ENCODE measurements around the gene MRPS18A. TPM values are rescaled to one million over a fixed set of nuclear protein-coding genes. Genes with fewer than 3 reads are reported as not detected.

Gene MRPS18A
- total and polyA plus RNA-seq, 2 donors (not counting 1 experiment from before 2014, with no cell fraction given): 39.6 to 46.3 TPM

DNA sequence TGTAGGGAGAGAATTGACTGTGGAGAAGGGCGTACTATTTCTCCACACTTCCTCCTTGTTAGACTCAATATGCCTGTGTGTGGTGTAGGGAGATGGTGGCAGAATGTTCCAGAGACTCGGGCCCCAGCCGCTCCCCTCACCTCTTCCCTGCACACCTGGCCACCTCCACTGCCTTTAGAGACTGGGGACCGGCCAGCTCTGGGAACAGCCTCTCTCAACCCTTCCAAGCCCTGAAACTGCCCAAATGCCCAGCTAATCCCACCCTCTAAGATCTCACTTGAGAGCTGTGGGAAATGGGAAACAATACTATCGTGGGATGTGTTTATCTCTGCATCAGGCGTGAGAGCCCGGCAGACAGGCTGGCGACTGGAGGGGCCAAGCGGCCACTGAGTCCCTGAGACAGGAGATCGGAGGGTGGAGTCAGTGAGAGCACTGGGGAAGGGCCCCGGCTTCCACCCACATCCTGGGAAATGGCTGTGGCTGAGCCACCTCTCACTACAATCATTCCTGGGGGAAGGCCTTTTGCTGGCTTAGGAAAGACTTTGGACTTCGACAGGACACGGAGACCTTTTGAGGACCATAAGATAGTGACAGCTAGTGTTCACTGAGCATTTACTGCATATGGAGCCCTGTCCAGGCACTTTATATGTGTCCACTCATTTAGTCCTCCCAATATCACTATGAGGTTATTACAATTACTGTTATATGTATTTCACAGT, 31.0 kb upstream of the MRPS18A start:
- intact Hi-C loops (cut with micrococcal nuclease): no loop called here
- ChIA-PET CTCF (interaction anchor here (8.1 kb wide), 1 partner anchor 358 kb away, joined by 128 read pairs; no protein-coding TSS in a partner anchor), POLR2A (interaction anchor here (1.1 kb wide), 1 partner anchor 30 kb away, joined by 3 read pairs; no protein-coding TSS in a partner anchor)
- no peak overlapping the region for H3K4me3 ChIP-seq (ENCODE audit: control extremely low read depth in 1 of 5, extremely low read depth in 1 of 5, insufficient read depth in 1 of 5, low read depth in 2 of 5, low read length in 4 of 5)
- H3K27me3 ChIP-seq (replicated peaks in 1 of 4; ENCODE audit: control extremely low read depth in 1 of 4, control insufficient read depth in 3 of 4, insufficient read depth in 4 of 4, low read length in 3 of 4): peaks cover 0 to 6% (median 2%) of the 10 kb centered on the region in 4 experiments
- H3K79me2 ChIP-seq (ENCODE audit: control insufficient read depth, insufficient read depth, low read length): no peaks in the 10 kb centered on the region
- H3K4me3 Mint-ChIP-seq: no peak overlapping the region
- H3K4me2 ChIP-seq (replicated peaks; ENCODE audit: low read depth, low read length, poor library complexity, severe bottlenecking): no peak overlapping the region
- H3K9me3 ChIP-seq (ENCODE audit: control extremely low read depth in 1 of 3, control insufficient read depth in 2 of 3, insufficient read depth in 1 of 3, low read length in 2 of 3): peaks cover 0 to 14% (median 0%) of the 10 kb centered on the region in 3 donors
- TF ChIP-seq EZH2 (IDR thresholded peaks at IDR 0.05; ENCODE audit: borderline replicate concordance, insufficient read depth, low read depth, low read length, poor library complexity, severe bottlenecking): no peak
- TF ChIP-seq, protein P1, sequence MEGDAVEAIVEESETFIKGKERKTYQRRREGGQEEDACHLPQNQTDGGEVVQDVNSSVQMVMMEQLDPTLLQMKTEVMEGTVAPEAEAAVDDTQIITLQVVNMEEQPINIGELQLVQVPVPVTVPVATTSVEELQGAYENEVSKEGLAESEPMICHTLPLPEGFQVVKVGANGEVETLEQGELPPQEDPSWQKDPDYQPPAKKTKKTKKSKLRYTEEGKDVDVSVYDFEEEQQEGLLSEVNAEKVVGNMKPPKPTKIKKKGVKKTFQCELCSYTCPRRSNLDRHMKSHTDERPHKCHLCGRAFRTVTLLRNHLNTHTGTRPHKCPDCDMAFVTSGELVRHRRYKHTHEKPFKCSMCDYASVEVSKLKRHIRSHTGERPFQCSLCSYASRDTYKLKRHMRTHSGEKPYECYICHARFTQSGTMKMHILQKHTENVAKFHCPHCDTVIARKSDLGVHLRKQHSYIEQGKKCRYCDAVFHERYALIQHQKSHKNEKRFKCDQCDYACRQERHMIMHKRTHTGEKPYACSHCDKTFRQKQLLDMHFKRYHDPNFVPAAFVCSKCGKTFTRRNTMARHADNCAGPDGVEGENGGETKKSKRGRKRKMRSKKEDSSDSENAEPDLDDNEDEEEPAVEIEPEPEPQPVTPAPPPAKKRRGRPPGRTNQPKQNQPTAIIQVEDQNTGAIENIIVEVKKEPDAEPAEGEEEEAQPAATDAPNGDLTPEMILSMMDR (IDR thresholded peaks at IDR 0.05): no peak
- no peak overlapping the region for H3K27ac Mint-ChIP-seq
- no peak for DNase-seq
- peaks cover 38 to 42% of the 10 kb centered on the region in 2 donors for H3K4me1 ChIP-seq (ENCODE audit: control insufficient read depth in 2 of 2, insufficient read depth in 2 of 2, low read length in 2 of 2)
- WGBS (ENCODE audit: insufficient coverage): 96% methylated on average over 9 of the region's 13 CpGs
- peaks cover 39% of the 10 kb centered on the region for H3K4me1 Mint-ChIP-seq
- ATAC-seq (ENCODE audit: low read depth): no peak
- H3K27ac ChIP-seq (ENCODE audit: low read length in 2 of 2): no peak overlapping the region
- no peaks in the 10 kb centered on the region for H3K36me3 ChIP-seq (replicated peaks in 1 of 2; ENCODE audit: control extremely low read depth in 1 of 2, control insufficient read depth in 1 of 2, extremely low read depth in 1 of 2, insufficient read depth in 2 of 2, low read length in 1 of 2)
- H2AFZ ChIP-seq (ENCODE audit: insufficient read depth, low read depth, low read length, poor library complexity, severe bottlenecking): no peak overlapping the region
- H3K9me3 Mint-ChIP-seq (ENCODE audit: insufficient read depth): no peaks in the 10 kb centered on the region
- no peak overlapping the region for H3K9ac ChIP-seq (ENCODE audit: low read length)
- H3K27me3 Mint-ChIP-seq: peaks cover 6% of the 10 kb centered on the region
- no peaks in the 10 kb centered on the region for H4K20me1 ChIP-seq (ENCODE audit: control insufficient read depth, insufficient read depth, low read length, poor library complexity, severe bottlenecking)

DNA sequence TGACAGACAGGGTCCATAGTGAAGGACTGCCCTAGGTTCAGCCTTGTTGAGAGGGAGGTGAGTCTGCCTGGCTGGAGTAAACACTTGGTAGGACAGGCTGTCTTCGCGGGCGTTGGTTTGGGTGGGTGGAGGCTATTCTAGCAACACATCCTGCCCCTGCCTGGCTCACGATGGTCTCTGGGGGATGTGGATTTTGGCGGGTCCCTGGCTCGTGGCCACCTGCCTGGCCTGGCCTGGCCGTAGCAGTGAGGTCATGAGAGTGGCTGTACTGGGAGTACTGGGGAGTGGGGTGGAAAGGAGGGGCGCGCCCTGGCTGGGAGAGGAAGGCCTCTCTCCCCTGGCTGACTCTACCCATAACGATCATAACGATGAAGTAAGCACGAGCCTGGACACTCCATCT, 30.2 kb upstream of the MRPS18A start:
- peaks cover 39 to 46% of the 10 kb centered on the region in 2 donors for H3K4me1 ChIP-seq (ENCODE audit: control insufficient read depth in 2 of 2, insufficient read depth in 2 of 2, low read length in 2 of 2)
- no peak overlapping the region for H2AFZ ChIP-seq (ENCODE audit: insufficient read depth, low read depth, low read length, poor library complexity, severe bottlenecking)
- no peak overlapping the region for H3K9ac ChIP-seq (ENCODE audit: low read length)
- H3K27me3 Mint-ChIP-seq: peaks cover 6% of the 10 kb centered on the region
- H3K27ac Mint-ChIP-seq: peak overlapping the region; percentile 24
- no peak overlapping the region for H3K4me3 Mint-ChIP-seq
- TF ChIP-seq EZH2 (IDR thresholded peaks at IDR 0.05; ENCODE audit: borderline replicate concordance, insufficient read depth, low read depth, low read length, poor library complexity, severe bottlenecking): no peak
- TF ChIP-seq, protein P1 (IDR thresholded peaks at IDR 0.05): no peak
- H3K27ac ChIP-seq (ENCODE audit: low read length in 2 of 2): no peak overlapping the region
- peaks cover 0 to 6% (median 2%) of the 10 kb centered on the region in 4 experiments for H3K27me3 ChIP-seq (replicated peaks in 1 of 4; ENCODE audit: control extremely low read depth in 1 of 4, control insufficient read depth in 3 of 4, insufficient read depth in 4 of 4, low read length in 3 of 4)
- 74% methylated on average over 8 of the region's 12 CpGs for WGBS (ENCODE audit: insufficient coverage)
- H3K4me3 ChIP-seq (ENCODE audit: control extremely low read depth in 1 of 5, extremely low read depth in 1 of 5, insufficient read depth in 1 of 5, low read depth in 2 of 5, low read length in 4 of 5): no peak overlapping the region
- no peaks in the 10 kb centered on the region for H4K20me1 ChIP-seq (ENCODE audit: control insufficient read depth, insufficient read depth, low read length, poor library complexity, severe bottlenecking)
- CTCF ChIA-PET: interaction anchor here (8.1 kb wide), 1 partner anchor 359 kb away, joined by 128 read pairs; no protein-coding TSS in a partner anchor
- POLR2A ChIA-PET: no interaction called here
- no peak overlapping the region for H3K4me2 ChIP-seq (replicated peaks; ENCODE audit: low read depth, low read length, poor library complexity, severe bottlenecking)
- H3K9me3 ChIP-seq (ENCODE audit: control extremely low read depth in 1 of 3, control insufficient read depth in 2 of 3, insufficient read depth in 1 of 3, low read length in 2 of 3): peaks cover 0 to 18% (median 0%) of the 10 kb centered on the region in 3 donors
- no peaks in the 10 kb centered on the region for H3K36me3 ChIP-seq (replicated peaks in 1 of 2; ENCODE audit: control extremely low read depth in 1 of 2, control insufficient read depth in 1 of 2, extremely low read depth in 1 of 2, insufficient read depth in 2 of 2, low read length in 1 of 2)
- H3K4me1 Mint-ChIP-seq: peaks cover 38% of the 10 kb centered on the region
- H3K9me3 Mint-ChIP-seq (ENCODE audit: insufficient read depth): no peaks in the 10 kb centered on the region
- DNase-seq (no peak), ATAC-seq (ENCODE audit: low read depth) (no peak)
- no peaks in the 10 kb centered on the region for H3K79me2 ChIP-seq (ENCODE audit: control insufficient read depth, insufficient read depth, low read length)
- intact Hi-C loops (cut with micrococcal nuclease): no loop called here

Measured in B cell (primary cell).